HFF-Myc (cell line): ENCODE data around the gene TCFL5.

ENCODE experiments used
- DNase-seq: peaks from one replicate; pipeline ENCODE4 v3.0.0-alpha.2; 2011; ENCODE audit warnings: low read depth; ENCODE audit errors: extremely low read depth
- H3K4me3 ChIP-seq: replicated peaks from 2 replicates; pipeline ENCODE4 v1.5.1; 2011; ENCODE audit warnings: low read depth, mild to moderate bottlenecking, control low read depth, low read length
- CTCF ChIP-seq: IDR thresholded peaks from 2 replicates; pipeline ENCODE4 v1.5.1; 2012; ENCODE audit warnings: mild to moderate bottlenecking, low read depth, low read length, control low read depth; ENCODE audit errors: missing control alignments

TCFL5 gene

DNA sequence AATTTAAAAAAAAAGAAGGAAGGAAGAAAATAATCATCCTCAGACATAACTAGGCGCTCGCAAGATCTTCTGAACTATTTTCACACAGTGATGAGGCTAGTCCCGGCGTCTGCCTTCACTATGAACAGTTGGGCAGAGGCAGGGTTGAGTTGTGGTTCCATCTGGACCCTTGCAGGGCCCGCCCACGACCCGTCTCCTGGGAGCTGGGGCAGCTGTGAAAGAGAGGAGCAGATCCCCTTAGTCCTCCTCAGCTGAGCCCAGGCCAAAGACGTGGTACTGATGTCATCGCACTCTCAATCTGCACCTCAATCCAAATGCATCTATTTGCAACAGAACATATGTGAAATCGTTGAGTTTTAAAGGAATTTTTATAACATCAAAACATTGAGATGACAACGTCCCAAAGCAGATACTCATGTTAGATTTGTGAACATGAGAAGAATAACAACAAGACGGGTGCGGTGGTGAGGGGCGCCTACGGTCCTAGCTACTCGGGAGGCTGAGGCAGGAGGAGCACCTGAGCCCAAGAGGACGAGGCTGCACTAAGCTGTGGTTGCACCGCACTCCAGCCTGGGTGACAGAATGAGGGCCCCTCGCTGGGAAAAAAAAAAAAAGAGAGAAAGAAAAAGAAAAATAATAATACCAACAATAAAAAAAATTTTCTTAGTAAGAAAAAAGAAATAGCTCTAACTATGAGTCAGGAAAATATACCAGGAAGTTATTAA, 15.3 kb downstream of the TCFL5 start:
- TF ChIP-seq CTCF: no peak
- no peak for DNase-seq
- H3K4me3 ChIP-seq: no peak overlapping the region

DNA sequence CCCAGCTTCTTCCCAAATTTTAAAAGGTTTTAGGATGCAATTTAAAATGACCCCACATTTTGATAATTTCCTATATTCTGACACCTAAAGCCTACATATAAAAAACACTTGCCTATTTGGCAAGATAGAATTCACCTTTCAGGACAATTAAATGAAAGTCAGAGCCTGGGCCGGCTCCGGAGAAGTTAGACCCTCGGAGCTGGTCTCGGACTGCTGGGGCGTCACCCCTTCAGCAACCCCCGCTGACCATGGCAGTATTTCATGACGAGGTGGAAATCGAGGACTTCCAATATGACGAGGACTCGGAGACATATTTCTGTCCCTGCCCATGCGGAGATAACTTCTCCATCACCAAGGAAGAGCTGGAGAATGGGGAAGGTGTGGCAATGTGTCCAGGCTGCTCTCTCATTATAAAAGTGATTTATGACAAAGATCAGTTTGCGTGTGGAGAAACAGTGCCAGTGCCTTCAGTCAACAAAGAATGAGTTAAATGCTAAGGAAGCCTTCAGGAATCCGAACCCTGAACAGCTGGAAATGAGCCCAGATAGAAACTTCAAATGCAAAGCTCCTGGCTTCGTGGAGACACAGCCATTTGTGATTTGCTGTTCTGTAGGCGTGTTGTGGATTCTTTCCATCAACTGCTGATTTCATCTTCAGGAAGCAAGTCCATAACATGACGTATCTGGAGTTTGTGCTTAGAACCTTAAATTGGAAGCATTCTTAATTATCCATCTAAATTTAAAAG, 16.0 kb downstream of the TCFL5 start:
- no peak for DNase-seq
- no peak overlapping the region for H3K4me3 ChIP-seq
- no peak for TF ChIP-seq CTCF

- no peak overlapping the region for H3K4me3 ChIP-seq
- DNase-seq: no peak
- no peak for TF ChIP-seq CTCF
Measured at GRCh38 chr20:62844182-62844581, 17.4 kb downstream of the TCFL5 start.

DNA sequence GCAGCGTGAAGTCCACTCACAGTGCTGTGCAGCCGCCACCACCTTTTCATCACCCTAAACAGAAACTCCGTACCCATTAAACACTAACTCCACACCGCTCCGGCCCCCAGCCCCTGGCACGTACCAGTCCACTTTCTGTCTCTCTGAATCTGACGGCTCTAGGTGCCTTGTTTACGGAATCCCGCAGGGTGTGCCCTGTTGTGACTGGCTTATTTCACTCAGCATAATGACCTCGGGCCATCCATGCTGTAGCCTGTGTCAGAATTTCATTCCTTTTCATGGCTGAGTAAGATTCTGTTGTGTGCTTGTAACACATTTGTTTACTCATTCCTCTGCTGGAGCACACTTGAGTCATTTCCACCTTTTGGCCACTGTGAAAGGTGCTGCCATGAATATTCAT, 18.0 kb downstream of the TCFL5 start:
- DNase-seq: no peak
- H3K4me3 ChIP-seq: no peak overlapping the region
- no peak for TF ChIP-seq CTCF

DNA sequence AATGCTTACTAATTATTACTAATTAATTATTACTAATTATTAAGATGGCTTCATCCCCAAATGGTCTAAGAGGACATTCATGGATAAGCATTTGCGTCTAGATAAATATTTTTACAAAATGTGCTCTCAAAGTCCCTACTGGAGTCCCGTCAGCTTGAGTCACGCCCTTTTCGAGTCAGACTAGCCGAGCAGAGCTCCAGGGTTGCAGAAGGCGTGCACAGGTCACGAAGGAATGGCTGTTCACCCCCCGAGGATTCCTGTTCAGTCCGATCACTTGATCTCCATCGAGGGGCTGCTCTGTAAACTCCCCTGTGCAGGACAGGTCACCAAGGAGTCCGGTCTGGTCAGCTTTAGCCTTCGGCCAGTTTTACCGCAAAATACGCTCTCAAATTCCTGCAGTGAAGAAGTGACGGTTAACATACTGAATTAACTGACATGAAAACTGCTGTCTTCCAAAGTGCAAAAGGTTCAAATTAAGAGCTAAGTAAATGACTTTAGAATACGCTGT, 19.9 kb downstream of the TCFL5 start:
- no peak for TF ChIP-seq CTCF
- no peak for DNase-seq
- H3K4me3 ChIP-seq: no peak overlapping the region

DNA sequence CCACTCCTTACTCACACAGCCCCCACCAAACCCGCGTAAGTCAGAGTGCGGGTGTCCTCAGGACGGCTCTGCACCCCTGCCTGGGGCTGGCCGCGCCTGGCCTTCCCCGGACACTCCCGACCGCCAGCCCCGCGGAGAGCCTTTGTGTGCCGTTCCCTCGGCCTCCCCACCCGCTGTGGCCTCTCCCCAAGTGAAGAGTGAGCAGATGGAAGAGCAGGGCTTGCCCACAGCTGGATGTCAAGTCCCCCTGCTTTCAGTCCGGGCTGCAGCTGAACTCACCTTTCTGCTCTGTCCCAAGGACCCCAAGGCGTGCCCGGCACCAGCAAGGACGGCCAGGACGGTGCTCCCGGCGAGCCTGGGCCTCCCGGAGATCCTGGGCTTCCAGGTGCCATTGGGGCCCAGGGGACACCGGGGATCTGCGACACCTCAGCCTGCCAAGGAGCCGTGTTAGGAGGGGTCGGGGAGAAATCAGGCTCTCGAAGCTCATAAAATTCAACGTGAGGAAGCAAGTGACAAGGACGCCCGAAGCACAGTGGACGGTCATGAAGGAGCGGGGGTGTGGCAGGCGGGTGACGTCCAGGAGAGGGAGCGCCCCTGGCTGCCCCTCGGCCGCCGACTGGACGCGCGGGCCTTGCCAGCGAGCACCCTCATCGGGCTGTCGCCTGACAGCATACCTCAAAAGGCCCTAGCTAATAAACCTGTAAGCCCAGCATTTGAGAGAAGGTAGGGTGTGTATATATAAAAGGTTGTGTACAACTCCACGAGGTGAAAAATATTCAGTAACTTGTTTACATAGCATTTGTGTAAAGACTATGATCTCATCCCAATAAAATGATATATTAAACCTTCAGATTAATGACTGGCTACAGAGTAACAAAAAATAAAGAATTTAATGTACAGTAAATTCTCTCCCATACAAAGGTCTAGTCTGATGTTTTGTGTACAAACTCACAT, 21.1 kb downstream of the TCFL5 start:
- DNase-seq: no peak
- no peak overlapping the region for H3K4me3 ChIP-seq
- TF ChIP-seq CTCF: no peak
